ENCODE results near the gene DRG2. TPM values are rescaled to one million over a fixed set of nuclear protein-coding genes. Genes with fewer than 3 reads are reported as not detected.

DRG2 gene
- polyA plus RNA-seq, 3 donors = 21.8 to 39.3 (median 30.8) TPM

DNA sequence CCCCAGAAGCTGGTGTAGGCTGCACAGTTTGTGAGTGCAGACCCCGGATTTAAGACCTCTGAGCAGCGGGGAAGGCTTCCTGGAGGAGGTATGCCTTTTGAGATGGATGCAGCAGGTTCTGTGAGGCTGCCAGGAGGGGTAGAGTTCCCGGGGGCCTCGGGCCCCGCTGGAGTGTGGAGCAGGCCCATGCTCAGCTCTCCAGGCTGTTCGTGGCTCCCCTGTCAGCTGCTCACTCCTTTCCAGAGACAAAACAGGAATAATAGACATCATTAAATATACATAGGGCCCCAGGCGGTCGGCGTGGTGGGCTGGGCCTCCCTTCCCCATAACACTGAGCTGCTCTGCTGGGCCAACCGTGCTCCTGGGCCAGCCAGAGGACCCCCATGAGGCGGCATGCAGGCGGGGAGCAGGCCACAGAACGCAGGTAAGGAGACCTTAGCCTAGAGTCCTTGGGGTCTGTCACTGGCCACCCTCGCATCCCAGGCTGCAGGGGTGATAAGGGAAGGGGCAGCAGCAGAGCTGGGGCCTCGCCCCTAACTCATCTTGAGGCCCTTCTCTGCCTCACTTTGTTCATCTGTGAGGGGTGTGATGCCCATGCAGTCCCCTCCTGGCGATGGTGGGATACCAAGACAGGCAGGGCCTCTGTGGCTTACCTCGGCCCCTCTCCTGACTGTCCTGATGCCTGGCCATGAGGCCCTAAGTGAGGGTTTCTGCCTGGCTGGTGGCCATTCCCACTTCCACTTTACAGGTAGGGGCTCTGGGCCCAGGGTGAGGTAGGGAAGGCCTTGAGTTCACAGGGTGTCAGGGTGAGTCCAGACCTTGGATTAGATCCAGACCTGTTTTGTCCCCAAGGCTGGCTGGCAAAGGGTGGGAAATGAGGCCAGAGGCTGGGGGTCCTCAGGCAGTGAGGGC lies 20.9 kb downstream of the DRG2 start, which contains the start of gene MYO15A:
Gene MYO15A, plus strand, starts transcription at position 356 of the 912 bp plus-strand sequence. CDS start 10,045 bp downstream, outside the sequence.
- WGBS, 3 donors = 67 to 76% (median 75%) methylated on average over 17 of the region's 17 CpGs
- H3K27ac ChIP-seq (ENCODE audit: low read depth, low read length) = no peak within 1 kb of the TSS

DNA sequence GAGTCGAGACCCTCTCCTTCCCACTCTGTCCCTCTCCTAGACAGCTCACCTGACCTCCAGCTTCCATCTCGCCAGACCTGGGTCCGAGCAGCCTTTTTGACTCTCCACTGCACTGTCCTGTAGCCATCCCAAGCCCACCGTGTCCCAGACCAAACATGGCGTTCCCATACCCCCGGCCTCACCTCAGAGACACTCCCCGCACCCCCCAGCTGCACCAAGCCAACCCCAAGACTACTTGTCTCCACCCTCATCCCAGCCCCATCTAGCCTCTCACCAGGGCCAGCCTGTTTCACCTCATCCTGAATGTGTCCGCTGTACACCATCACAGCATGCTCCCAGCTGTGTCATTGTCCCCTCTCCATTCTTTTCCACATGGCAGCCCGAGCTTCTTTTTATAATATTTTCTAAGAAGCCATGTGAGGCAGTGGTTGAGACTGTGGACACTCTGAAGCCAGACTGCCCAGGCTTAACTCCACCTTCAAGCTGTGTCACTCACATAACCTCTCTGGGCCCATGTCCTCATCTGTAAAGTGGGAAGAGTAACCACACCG lies 22.3 kb downstream of the DRG2 start:
- WGBS, 3 donors = 75 to 81% (median 76%) methylated on average over 10 of the region's 10 CpGs
- H3K27ac ChIP-seq (ENCODE audit: low read depth, low read length) = no peak overlapping the region

DNA sequence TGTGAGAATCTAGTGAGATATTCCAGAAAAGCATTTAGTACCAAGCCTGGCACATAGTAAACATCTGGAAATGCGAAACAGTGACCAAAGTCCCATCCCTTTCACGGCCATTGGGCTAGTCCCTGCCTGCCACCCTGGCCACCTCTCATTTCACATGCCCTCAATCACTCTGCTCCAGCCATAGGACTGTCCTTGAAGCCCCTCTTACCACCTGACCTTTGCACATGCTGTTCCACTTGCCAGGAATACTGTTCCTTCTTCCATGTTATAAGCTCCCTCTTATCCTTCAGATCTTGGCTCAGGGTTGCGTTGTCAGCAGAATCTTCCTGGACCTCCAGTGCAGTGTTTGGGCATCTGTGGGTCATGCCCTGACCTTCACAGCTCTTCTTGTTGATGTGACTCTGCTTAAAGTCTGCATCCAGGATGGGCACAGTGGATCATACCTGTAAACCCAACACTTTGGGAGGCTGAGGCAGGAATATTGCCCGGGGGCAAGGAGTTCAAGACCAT lies 22.9 kb downstream of the DRG2 start:
- H3K27ac ChIP-seq (ENCODE audit: low read depth, low read length) = no peak overlapping the region
- WGBS, 3 donors = 67 to 89% (median 74%) methylated on average over 4 of the region's 4 CpGs

DNA sequence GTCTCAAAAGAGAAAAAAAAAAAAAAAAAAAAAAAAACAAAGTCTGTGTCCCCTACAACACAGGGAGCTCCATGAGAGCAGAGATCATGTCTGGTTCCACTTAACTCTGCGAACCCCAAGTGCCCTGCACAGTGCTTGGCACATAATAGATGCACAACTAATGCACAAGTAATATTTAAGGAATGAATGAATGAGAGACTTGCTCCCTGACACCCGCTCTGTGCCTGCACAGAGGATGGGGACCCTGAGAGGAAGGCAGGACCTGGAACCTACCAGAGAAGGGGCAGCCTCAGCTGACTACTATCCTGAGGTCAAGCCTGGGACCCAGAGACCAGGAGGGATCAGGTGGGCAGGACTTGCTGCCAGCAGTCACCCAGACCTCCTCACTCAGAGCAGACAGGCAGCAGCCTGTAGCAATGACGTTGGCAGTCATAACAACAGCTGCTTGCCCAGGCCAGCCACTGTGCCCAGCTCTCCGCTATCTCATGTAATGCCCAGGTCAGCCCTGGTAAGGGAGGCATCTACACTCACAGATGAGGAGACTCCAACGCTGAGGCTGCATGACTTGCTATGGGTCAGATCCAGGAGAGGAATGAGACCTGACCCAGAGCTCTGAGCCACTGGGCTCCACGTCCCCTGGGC lies 23.7 kb downstream of the DRG2 start:
- WGBS, 3 donors = 65 to 79% (median 74%) methylated on average over 6 of the region's 6 CpGs
- no peak overlapping the region for H3K27ac ChIP-seq (ENCODE audit: low read depth, low read length)

DNA sequence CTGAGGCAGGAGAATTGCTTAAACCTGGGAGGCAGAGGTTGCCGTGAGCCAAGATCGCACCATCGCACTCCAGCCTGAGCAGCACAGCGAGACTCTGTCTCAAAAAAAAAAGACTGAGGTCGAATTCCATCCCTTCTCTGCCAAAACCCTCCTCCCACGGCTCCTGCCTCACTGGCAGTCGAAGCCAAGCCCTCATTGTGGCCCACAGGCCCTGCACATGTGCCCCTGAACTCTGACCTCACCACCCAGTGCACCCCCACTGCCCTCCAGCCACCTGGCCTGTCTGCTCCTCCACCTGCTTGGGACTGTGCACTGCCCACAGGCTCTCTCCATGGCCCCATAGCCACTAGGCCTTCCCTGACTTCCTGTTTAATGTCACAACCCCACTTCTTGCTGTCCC lies 27.8 kb downstream of the DRG2 start:
- H3K27ac ChIP-seq (ENCODE audit: low read depth, low read length) = no peak overlapping the region
- 78 to 86% (median 78%) methylated on average over 7 of the region's 7 CpGs for WGBS, 3 donors

DNA sequence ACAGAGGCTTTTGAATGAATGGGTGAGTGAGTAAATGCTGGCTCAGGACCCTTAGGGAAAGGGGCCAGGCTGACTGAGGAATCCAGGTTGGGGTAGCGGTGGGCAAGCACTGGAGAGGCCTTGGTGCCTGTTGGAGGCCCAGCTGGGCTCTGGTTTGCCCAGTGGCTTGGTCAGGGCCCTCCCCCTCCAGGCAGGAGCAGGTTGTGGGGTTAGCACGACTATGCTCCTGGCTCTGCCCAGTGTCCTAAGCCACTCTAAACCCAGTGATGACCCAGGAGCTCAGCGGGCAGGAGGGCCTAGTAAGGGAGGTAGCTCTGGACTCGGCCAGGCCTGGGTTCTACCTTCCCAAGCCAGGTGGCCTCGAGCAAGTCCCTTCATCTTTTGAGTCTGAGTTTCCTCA lies 28.3 kb downstream of the DRG2 start:
- H3K27ac ChIP-seq (ENCODE audit: low read depth, low read length) = no peak overlapping the region
- 82 to 92% (median 89%) methylated on average over 5 of the region's 5 CpGs for WGBS, 3 donors

DNA sequence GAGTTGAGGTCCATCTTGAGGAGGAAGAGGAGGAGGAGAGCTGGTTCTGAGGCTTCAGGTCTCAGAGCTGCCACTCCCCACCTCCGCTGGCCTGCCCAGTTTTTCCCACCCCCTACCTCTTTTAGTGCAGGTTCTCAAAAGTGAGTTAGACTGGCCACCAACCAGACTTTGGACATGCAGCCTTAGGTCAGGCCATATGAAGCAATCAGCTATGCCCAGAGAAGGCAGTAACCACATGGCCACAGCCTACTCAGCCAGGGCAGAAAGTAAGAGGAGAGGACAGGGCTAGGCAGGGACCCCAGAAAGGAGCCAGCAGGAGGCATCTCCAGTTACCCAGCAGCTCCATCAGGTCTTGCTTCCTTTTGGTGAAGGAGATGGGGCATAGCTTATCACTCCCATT lies 29.8 kb downstream of the DRG2 start:
- WGBS, 3 donors = 94 to 100% (median 100%) methylated on average over 1 of the region's 1 CpG
- H3K27ac ChIP-seq (ENCODE audit: low read depth, low read length) = no peak overlapping the region

DNA sequence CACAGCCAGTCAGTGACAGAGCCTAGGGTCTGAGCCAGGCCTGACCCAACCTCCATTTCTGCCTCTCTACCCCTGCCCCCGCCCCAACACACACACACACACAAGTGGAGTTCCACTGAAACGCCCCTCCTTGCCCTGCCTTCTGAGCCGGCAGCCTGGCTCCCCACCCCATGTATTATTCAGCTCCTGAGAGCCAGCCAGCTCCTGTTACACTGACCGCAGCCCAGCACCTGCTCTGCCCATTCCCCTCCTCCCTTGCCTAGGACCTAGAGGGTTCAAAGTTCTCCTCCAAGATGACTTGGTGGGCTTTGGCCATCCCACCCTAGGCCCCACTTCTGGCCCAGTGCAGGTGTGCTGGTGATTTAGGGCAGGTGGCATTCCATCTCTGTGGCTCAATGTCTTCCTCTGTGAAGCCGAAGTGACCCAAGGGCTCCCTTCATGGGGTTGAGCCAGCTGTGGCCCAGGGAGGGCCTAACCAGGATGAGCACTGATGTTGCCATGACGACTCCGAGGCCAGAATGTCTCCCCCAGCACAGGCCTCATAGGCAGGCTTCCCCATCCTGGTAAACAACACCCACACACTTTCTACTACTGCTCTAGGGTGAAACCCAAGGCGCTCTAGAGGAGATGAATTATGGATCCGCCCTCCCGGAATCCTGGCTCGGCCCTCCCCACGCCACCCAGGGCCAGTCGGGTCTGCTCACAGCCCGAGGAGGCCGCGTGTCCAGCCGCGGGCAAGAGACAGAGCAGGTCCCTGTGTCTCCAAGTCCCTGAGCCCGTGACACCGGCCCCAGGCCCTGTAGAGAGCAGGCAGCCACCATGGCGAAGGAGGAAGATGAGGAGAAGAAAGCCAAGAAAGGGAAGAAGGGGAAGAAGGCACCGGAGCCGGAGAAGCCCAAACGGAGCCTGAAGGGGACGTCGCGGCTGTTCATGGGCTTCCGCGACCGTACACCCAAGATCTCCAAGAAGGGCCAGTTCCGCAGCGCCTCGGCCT lies 30.5 kb downstream of the DRG2 start:
- WGBS, 3 donors = 87 to 88% (median 87%) methylated on average over 32 to 33 of the region's 33 CpGs
- no peak overlapping the region for H3K27ac ChIP-seq (ENCODE audit: low read depth, low read length)

DNA sequence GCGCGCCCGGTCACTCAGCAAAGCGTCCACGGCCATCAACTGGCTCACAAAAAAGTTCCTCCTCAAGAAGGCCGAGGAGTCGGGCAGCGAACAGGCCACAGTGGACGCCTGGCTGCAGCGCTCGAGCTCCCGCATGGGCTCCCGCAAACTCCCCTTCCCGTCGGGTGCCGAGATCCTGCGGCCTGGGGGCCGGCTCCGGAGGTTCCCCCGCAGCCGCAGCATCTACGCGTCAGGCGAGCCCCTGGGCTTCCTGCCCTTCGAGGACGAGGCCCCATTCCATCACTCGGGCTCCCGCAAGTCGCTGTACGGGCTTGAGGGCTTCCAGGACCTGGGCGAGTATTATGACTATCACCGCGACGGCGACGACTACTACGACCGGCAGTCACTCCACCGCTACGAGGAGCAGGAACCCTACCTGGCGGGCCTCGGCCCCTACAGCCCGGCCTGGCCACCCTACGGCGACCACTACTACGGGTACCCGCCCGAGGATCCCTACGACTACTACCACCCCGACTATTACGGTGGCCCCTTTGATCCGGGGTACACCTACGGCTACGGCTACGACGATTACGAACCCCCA lies 31.5 kb downstream of the DRG2 start:
- WGBS, 3 donors = 96 to 98% (median 98%) methylated on average over 51 to 57 of the region's 57 CpGs
- no peak overlapping the region for H3K27ac ChIP-seq (ENCODE audit: low read depth, low read length)

DNA sequence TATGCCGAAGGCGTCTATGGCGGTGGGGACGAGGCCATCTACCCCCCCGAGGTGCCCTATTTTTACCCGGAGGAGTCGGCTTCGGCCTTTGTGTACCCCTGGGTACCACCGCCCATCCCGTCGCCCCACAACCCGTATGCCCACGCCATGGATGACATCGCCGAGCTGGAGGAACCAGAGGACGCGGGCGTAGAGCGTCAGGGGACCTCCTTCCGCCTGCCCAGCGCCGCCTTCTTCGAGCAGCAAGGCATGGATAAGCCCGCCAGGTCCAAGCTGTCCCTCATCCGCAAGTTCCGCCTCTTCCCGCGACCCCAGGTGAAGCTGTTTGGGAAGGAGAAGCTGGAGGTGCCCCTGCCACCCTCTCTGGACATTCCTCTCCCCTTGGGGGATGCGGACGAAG lies 32.2 kb downstream of the DRG2 start:
- 97 to 100% (median 98%) methylated on average over 28 to 30 of the region's 30 CpGs for WGBS, 3 donors
- no peak overlapping the region for H3K27ac ChIP-seq (ENCODE audit: low read depth, low read length)

DNA sequence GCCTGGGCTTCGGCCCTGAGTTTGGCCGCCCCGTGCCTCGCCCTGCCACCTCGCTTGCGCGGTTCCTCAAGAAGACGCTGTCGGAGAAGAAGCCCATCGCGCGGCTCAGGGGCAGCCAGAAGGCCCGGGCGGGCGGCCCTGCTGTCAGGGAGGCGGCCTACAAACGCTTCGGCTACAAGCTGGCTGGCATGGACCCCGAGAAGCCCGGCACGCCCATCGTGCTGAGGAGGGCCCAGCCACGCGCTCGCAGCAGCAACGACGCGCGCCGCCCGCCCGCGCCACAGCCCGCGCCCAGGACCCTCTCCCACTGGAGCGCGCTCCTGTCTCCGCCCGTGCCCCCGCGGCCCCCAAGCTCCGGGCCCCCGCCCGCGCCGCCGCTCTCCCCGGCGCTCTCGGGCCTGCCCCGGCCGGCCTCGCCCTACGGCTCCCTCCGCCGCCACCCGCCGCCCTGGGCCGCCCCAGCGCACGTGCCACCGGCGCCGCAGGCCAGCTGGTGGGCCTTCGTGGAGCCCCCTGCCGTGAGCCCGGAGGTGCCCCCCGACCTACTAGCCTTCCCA lies 32.8 kb downstream of the DRG2 start:
- H3K27ac ChIP-seq (ENCODE audit: low read depth, low read length) = no peak overlapping the region
- 78 to 91% (median 81%) methylated on average over 44 to 68 of the region's 68 CpGs for WGBS, 3 donors

DNA sequence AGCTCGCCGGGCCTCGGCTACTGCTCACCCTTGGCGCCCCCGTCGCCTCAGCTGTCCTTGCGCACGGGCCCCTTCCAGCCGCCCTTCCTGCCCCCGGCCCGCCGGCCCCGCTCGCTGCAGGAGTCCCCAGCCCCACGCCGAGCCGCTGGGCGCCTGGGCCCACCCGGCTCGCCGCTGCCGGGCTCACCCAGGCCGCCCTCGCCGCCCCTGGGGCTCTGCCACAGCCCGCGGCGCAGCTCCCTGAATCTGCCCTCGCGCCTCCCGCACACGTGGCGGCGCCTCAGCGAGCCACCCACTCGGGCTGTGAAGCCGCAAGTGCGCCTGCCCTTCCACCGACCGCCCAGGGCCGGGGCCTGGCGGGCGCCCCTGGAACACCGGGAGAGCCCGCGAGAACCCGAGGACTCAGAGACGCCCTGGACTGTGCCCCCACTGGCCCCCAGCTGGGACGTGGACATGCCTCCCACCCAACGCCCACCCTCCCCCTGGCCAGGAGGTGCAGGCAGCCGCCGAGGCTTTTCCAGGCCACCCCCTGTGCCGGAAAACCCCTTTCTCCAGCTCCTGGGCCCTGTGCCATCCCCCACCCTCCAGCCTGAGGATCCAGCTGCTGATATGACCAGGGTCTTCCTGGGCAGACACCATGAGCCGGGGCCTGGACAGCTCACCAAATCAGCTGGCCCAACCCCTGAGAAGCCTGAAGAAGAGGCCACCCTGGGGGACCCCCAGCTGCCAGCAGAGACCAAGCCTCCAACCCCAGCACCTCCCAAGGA lies 33.6 kb downstream of the DRG2 start:
- 87 to 89% (median 87%) methylated on average over 49 to 54 of the region's 54 CpGs for WGBS, 3 donors
- no peak overlapping the region for H3K27ac ChIP-seq (ENCODE audit: low read depth, low read length)

DNA sequence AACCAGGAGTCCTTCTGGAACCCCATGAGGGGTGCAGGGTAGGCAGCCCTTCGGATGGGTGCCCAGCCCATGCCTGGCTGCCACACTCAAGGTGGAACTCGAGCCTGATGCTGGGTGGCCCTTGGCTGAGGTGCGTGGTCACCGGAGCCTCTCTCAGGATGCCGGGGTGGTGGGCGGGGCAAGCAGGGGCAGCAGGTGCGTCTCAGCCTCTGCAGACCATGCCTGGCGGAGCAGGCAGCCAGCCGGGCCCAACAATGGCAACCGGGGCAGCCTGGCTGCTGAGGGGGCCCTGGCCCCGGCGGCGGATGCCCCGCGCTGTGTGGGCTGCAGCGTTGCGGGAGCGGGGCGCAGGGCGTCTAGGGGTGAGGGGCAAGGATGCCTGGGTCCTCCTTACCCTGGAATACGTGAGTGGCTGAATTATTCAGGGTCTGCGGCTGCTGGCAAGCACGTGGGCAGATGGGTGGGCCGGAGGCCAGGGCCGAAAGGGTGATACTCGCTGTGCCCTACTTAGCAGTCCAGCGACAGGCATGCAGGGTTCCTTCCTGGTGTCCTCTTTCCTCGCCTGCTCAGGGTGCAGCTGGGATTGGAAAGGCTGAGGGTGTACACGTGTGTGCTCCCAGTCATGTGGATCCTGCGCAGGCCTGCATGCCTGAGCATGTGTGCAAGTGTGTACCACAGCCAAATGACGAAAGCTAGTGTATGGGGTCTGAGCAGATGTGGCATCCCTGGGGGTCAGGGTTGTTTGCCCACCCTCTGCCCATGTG lies 35.4 kb downstream of the DRG2 start:
- whole genome bisulfite sequencing, 3 donors = 80 to 87% (median 84%) methylated on average over 31 of the region's 31 CpGs
- H3K27ac ChIP-seq (ENCODE audit: low read depth, low read length) = no peak overlapping the region

DNA sequence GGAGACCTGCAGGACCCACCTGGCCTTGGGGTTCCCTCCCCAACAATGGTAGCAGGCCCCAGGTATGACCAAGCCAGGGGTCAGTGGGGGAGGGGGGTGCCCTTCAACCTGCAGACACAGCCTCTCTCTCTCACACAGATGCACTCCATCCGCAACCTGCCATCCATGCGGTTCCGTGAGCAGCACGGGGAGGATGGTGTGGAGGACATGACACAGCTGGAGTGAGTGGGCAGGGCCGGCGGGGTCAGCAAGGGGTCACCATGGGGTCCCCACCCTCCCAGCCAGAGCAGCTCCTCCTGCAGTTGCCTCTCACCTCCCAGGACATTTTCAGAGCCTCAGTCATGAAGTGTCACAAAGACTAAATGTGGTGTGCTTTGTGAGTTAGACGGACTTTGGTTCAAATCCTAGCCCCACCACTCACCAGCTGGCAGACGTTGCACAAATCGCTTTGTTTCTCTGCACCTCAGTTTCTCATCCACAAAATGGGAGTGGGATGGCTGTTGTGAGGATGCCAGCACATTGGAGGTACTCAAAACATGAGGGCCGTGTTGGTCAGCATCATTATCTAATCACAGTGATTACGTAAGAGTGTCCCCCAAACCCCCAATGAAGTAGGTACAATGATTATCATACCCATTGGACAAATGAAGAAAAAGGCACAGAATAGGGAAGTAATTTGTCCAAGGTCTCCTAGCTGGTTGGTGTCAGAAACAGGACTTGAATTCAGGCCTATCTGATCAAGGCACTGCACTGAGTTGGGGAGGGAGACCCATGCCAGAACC lies 36.8 kb downstream of the DRG2 start:
- WGBS, 3 donors = 70 to 73% (median 72%) methylated on average over 11 of the region's 11 CpGs
- no peak overlapping the region for H3K27ac ChIP-seq (ENCODE audit: low read depth, low read length)

DNA sequence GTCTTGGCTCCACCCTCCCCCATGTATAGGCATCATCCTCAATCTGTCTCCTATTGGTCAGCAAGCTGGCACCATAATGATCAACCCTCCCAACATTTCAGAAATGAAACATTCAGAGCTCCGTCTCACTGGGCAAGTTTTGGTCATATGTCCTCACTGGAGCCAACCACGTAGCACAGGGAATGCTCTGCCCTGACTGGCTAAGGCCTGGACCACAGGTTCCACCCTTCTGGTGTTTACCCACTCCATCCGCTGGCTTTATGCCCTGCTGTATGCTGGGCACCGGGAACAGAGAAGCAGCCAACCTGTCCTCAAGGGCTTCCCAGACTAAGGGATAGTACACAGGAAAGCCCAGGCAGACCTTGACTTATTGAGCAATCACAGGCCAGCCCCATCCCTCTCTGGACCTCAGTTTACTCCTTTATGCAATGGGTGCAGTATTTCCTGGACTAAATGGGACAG lies 41.3 kb downstream of the DRG2 start:
- 45 to 79% (median 64%) methylated on average over 4 of the region's 4 CpGs for WGBS, 3 donors

More for the DNA sequence above, 41.3 kb downstream of the DRG2 start:
- H3K27ac ChIP-seq (ENCODE audit: low read depth, low read length) = no peak overlapping the region

Data from adipose tissue (tissue), 3 donors.